Measurements from ENCODE around the gene PYDC1.
"Not testable (repeated sequence)": the region's sequence is repeated elsewhere in the genome, so short reads cannot be mapped to it uniquely, and the experiment has no call there.

Gene PYDC1

GRCh38 chr16:31196324-31197088 lies 20.4 kb downstream of the PYDC1 start:
- FAIRE-seq (no peak), DNase-seq (ENCODE audit: insufficient read length, low spot score) (no peak)
- TF ChIP-seq POLR2A (IDR thresholded peaks at IDR 0.05; ENCODE audit: low read depth, low read length): no peak

- not testable (repeated sequence) for DNase-seq (ENCODE audit: insufficient read length, low spot score); FAIRE-seq
These were observed 21.1 kb downstream of the PYDC1 start for GRCh38 chr16:31195861-31196260.

GRCh38 chr16:31194898-31195297 lies 22.0 kb downstream of the PYDC1 start:
- no peak for TF ChIP-seq POLR2A (IDR thresholded peaks at IDR 0.05; ENCODE audit: low read depth, low read length)
- FAIRE-seq (no peak), DNase-seq (ENCODE audit: insufficient read length, low spot score) (no peak)

DNA sequence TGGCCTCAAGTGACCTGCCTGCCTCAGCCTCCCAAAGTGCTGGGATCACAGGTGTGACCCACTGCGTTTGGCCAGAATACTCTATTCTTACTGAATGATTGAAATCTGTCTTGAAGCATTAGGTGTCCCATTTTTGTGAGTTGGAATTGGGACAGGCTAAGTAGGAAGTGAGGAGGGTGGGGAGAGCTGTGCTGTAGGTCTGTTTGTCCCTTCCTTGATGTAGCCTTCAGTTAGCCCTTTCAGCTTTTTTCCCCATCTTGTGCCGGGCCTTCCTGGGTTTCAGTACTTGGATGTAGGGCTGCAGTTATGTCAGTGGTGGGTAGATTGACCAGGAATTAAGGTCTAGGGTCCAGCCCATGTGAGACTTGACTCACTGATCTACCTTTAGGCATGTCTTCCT lies 23.1 kb downstream of the PYDC1 start:
- TF ChIP-seq POLR2A (IDR thresholded peaks at IDR 0.05; ENCODE audit: low read depth, low read length): no peak
- no peak for FAIRE-seq
- DNase-seq (ENCODE audit: insufficient read length, low spot score): no peak

DNA sequence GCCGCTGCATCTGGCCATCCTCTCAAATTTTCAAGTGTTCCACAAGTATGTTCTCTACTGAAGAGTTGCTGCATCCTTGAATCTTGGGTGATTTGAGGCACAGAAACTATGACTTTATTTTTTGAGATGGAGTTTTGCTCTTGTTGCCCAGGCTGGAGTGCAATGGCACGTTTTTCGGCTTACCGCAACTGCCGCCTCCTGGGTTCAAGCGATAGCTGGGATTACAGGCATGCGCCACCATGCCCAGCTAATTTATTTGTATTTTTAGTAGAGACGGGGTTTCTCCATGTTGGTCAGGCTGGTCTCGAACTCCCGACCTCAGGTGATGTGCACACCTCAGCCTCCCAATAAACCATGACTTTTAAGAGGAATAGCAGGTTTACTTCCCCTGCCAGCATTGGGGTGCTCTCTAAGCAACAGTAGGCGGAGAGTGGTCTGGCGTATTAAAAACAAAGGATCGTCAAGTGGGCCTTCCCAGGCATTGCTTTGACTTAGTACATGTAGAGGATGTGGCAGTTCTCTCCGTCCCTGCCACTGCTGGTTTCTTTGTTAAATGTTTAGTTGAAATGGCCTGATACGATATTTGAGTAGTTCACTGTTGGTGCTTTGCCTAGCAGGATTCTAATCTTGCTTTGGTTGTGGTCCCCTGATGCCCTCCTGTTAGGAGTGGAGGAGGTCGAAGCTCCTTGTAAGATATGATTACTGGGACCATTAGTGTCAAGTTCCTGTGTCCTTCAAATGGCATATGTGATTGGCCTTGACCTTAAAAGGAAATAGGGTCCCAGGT lies 23.9 kb downstream of the PYDC1 start:
- FAIRE-seq (no peak), DNase-seq (ENCODE audit: insufficient read length, low spot score) (no peak)
- TF ChIP-seq POLR2A (IDR thresholded peaks at IDR 0.05; ENCODE audit: low read depth, low read length): no peak

GRCh38 chr16:31191697-31192428 lies 25.1 kb downstream of the PYDC1 start:
- DNase-seq (ENCODE audit: insufficient read length, low spot score) (no peak), FAIRE-seq (no peak)
- TF ChIP-seq POLR2A (IDR thresholded peaks at IDR 0.05; ENCODE audit: low read depth, low read length): no peak

GRCh38 chr16:31190818-31191444 lies 26.0 kb downstream of the PYDC1 start:
- DNase-seq (ENCODE audit: insufficient read length, low spot score) (no peak), FAIRE-seq (no peak)
- TF ChIP-seq POLR2A (IDR thresholded peaks at IDR 0.05; ENCODE audit: low read depth, low read length): no peak

GRCh38 chr16:31190061-31190460 lies 26.9 kb downstream of the PYDC1 start:
- FAIRE-seq: no peak
- no peak for DNase-seq (ENCODE audit: insufficient read length, low spot score)
- TF ChIP-seq POLR2A (IDR thresholded peaks at IDR 0.05; ENCODE audit: low read depth, low read length): no peak

- FAIRE-seq (no peak), DNase-seq (ENCODE audit: insufficient read length, low spot score) (no peak)
- no peak for TF ChIP-seq POLR2A (IDR thresholded peaks at IDR 0.05; ENCODE audit: low read depth, low read length)
These were observed 27.5 kb downstream of the PYDC1 start for GRCh38 chr16:31189412-31189778.

DNA sequence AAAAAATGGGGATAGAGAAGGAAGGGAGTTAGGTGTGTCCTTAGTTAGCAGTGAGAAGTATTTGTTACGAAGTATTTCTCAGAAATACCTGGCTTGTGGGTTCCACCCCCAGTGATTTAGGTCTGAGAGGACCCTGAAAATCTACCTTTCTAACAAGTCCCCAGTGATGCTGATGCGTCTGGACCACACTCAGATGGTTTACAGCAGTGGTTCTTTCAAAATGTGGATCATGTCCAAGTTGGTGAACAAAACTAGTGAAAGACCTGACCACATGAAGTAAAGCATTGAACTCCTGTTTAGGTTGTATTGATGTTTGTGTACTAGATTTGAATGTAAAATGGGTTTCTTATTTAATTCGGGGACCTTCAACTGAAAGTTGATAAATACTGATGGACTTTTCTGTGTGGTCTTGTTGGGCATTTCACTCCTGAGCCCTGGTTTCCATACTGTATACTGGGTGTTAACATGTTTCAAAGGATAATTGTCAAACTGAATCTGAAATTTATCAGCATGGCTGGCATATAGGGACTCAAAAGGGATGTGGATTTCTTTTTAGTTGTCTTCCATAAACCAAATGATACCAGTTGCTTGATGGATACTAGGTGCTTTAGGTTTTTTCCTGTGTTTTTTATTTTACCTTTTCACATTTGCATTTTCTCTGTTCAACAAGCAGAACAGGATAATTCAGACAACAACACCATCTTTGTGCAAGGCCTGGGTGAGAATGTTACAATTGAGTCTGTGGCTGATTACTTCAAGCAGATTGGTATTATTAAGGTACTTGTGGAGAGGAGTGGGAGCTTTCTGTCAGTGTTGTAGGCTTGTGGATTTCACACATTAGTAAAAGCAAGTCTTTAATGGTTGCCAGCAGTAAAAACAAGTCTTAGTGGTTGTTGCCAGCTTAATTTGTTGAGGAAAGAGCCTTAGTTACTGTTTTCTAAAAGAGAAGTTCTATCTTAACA lies 28.2 kb downstream of the PYDC1 start:
- no peak for TF ChIP-seq POLR2A (IDR thresholded peaks at IDR 0.05; ENCODE audit: low read depth, low read length)
- DNase-seq (ENCODE audit: insufficient read length, low spot score) (no peak), FAIRE-seq (no peak)

DNA sequence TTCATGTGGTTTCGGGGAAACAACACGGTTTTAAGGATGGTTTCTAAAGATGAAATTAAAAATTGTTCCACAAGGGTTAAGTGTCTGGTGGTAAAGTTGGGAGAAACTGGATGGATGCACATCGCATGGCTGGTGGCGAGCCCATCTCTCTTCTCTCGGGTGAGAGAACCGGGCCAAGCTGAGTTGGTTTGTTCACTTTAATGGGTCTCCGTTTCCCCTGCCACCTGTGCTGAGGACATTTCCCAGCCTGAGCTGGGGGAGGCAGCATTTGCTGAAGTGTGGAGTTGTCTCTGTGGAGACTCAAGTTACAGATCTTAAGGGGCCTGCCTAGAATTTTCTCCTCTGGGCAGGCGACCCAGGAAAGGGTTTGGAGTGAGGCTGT lies 29.1 kb downstream of the PYDC1 start:
- no peak for TF ChIP-seq POLR2A (IDR thresholded peaks at IDR 0.05; ENCODE audit: low read depth, low read length)
- FAIRE-seq (no peak), DNase-seq (ENCODE audit: insufficient read length, low spot score) (no peak)

DNA sequence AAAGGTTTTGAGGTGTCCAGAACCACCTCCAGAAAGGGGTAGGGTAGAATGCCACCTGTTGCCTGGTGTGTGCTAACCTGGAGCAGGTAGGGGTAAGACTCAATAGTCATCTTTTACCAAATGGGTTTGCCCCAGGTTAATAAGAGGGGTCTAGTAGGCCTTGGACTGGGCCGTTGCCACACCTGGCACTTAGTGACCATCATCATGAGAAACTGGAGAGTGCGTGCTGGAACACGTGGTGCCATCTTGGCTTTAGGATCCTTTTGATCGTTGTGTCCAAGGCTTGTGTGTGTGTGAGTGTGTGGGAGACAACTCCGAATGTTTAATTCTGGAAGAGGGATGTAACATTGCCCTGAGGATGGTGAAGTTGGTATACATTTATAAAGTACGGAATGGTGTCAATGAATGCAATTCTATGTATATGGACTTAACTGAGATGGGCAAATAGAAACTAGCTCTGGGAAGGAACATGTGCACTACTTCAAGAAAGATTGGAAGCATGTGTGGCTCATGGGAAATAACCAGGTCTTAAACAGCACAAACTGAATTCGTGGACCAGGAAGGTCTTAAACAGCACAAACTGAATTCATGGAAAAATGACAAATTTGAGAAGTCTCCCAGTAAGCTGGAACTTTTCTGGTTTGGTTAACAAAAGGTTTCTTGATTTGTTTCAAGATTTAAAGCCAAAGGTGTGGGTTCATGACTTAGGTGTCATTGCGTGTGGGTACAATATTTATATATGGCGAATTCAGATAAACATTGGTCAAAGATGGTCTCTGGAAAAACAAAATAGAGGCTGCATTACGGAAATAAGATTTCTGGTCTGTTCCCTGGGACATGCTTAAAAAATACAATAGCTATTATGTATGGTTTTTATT lies 29.8 kb downstream of the PYDC1 start:
- no peak for DNase-seq (ENCODE audit: insufficient read length, low spot score)
- no peak for TF ChIP-seq POLR2A (IDR thresholded peaks at IDR 0.05; ENCODE audit: low read depth, low read length)
- FAIRE-seq: no peak

All from H54 (cell line).